HuH-7 (cell line): ENCODE data around the gene SCRN2.

Experiments used
- DNase-seq: peaks from one replicate; pipeline ENCODE4 v3.0.0; 2011; ENCODE audit warnings: low spot score

The SCRN2 gene

DNA sequence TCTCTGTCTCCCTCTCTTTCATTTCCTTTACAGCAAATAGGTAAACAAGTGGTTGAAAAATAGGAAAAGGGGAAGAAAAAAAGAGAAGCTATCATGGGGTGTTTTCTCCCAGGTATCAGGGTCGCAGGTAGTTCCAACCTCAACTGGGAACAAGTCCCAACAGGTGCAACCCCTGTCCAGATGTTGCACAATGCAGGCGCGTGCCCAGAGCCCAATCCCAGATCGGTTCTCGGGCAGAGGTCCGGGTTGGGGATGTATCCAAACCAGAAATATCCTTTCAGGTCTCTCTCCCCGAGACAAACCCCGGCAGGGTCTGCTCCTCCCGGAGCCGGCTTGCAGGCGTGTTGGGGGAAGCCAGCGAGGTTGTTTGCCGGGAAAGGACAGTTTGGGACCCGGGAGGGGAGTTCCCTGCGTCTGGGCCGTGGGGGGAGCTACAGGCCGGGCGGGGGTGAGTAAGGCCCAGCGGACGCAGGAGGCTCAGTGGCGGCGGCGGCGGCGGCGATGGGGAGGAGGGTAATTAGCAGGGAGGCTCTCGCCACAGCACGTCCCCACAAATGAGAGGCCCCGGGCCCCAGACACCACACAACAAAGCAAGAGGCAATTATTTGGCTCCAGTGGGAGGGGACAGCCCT, 31.1 kb upstream of the SCRN2 start:
- no peak for DNase-seq

DNA sequence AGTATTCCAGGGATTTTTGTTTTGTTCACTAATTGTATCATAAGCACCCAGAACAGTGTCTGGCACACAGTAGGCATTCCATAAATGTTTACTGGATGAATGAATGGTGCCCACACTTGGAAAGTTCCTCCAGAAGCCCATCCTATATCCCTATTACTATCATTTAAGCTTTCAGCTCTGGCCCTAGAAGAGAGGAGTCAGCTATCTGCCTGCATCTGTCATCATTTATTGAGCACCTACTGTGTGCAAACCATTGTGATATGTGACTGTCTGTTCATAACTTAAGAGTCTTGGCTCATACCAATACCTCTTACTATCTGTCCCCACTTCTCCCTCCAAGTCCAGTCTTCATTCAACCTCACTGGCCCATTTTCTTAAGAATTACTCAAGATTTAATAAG, 30.0 kb upstream of the SCRN2 start:
- DNase-seq, result no peak

DNA sequence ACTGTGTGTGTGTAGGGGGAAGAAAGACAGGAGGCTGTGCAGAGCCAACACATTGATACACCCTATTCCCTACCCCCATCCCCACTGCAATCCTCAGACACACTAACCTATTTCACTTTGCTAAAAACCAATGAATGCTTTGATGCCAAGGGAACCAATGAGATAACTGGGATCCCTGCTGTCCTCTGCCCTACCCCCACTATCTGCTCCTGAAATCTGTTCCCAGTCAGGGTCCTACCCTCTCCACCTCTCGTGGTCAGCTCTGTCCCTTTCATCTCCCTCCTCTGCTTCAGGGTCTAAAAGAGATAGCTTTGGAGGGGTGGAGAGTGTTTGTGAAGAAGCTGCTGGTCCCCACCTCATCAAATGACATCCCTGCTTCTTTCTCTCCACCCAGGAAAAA, 29.0 kb upstream of the SCRN2 start:
- no peak for DNase-seq

DNA sequence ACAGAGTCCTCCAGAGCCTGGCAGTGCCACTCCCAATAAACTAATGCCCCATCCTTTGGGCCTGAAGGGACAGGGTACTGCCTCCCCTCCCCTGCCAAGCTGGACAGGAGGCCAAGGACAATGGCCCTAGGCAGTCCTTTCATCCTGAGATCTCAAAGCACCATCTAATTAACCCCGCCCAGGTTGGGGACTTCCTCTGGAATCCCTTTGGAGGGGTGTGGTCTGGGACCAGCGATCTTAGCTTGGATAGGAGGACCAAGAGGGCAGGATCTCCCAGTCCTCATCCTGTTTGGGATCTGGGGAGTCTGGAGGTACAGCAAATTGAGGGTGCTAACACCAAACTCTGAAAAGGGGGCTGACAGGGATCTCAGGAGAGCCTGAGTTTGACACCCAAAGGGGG, 28.0 kb upstream of the SCRN2 start:
- no peak for DNase-seq

DNA sequence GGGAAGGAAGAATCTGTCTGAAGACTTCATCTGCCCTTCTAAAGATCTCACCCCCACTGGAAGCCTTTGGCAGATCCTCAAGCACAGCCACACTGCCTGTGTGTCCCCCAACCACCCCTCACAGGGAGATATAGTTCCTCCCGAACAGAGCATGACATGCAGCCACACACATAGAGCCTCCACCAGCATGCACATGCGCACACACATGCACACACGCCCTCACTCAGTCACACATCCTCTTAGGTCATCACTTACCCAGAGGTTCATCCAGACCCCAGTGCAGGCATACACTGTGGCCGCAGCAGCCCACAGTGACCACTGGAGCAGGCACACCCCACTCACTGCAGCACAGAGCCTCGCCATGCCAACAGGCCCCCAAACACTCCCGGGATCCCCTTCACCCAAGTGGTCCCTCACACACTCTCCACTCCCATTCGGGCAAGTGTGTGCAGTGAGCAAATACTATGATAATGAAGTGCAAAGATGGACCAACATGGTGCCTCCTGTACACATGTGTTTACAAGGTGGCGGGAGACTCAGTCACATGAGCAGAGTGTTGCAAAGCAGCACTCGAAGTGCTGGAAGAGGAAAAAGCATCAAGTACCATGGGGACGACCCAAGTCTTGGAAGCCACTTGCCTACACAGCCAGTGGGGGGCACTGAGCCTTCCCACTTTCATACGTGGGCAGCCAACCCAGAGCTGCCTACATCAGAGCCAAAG, 26.9 kb upstream of the SCRN2 start:
- no peak for DNase-seq

DNA sequence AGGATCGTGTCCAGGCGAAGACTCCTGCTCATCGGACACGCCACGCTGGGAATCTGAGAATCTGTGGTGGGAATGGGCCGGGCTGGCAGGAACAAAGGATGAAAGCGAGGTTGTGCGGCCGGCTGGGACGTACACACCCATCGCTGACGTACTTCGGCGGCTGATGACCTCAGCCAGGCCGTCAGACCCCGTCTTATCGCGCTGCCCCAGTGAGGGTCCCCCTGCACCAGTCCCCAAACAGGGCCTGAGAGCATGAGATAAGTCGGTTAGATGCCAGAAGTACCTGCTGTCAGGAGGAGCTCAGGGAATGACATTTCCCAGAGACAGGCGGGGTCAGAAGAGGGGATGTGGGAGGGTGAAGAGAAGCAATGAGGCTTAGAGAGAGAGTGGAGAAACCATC, 25.9 kb upstream of the SCRN2 start:
- no peak for DNase-seq

DNA sequence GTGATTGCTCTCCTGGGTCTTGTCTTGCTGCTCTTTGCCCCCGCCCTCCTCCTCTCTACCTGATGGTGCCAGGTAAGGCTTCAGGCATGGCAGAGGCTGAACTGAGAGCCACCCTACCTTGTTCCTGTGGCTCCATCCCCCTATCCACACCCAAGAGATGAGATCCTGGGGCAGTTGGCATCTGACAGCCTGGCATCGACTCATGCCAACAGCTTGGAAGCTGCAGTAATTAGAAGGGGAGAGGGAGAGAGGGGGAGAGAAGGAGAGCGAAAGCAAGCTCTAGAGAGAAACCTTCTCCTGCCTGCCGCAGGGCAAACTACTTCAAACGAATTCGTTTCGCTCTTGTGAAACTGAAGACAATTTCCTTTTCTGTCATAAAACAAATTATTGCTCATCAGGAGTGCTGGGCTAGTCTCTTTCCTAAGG, 23.7 kb upstream of the SCRN2 start:
- no peak for DNase-seq

DNA sequence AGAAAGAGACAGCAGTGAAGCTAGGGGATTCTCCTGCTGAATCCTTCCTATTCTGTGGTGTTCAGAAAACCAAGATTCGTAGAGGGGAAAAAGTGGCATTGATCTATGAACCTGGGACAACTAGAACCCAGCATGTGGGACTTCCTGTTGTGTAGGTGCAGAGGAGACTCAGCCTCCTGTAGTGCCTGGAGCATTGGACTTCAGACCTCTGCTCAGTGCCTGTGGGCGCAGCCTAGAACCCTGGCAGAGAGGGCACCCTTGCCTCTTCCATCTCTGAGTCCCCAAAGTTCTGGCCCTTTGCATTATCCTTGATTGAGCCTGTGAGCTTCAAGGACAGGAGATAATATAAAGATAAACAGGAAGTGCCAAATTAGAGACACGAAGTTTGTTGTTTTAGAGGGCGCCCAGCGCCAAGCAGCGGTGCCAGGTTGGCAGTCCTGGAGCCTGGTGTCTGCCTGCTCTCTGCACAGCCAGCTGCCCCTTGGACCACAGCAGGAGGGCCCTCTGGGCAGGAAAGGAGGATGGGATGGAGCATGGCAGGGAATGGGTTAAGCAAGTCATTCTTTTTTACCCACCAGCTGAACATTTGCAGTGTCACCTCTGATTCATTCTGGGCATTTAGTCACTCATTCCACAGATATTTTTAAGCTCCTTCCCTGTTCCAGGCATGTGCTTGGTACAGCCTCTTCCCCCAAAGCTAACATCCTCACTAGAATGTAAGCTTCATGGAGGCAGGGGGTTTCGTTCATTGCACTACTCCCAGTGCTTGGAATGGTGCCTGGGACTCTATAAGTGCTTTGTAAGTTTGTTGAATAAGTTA, 21.8 kb upstream of the SCRN2 start:
- no peak for DNase-seq

DNA sequence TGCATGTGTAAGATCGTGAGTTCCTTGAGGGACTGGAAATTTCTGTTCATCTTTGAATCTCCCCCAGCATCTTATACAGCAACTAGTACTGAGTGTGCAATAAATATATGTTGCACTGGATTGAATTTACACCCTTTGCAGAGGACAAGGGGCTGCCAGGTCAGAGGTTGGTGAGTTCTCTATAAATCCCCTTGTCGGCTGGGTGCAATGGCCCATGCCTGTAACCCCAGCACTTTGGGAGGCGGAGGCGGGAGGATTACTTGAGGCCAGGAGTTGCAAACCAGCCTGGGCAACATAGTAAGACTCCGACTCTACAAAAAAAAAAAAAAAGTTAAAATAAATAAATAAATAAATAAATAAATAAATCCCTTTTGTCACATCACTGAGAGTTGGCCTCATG, 19.3 kb upstream of the SCRN2 start:
- DNase-seq, result no peak

DNA sequence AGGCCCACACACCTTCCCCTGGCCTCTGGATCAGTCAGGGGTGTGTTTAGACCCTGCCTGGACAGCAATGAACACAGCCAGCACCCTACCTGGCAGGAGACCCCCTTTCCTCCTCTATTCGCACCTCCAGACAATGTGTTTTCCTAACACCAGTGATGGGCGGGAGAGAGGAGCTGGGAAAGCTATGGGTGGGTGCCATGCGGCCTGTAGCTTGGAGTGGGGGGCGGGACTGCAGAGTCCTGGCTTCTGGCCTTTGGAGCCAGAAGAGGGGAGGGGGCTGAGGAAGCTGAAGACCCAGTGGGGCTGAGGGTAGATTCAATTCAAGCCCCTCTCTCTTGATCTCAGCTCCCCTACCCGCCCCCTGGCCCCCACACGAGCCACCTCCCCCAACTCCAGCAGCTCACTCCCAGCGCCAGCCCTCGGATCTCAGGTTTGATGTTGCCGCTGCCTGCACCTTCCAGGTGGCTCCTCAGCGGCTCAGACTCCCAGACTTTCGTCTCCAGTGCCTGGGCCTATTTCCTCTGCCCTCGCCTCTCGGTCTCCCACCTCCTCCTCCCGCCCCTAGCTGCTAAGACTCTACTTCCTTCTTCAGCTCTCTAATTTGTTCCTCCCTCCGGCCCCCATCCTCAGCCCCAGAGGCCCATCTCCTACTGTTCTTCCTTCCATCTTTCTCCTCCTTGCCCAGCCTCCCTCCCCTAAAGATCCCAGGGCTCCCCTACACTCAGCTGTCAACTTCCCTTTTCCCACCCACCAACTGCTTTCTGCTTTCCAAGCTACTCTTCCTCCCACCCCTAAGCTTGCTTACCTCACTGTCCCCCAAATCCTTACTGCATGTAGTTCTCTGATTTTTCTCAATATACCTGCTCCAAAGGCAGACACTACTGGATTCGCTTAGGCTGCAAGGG, 16.7 kb upstream of the SCRN2 start:
- no peak for DNase-seq

DNA sequence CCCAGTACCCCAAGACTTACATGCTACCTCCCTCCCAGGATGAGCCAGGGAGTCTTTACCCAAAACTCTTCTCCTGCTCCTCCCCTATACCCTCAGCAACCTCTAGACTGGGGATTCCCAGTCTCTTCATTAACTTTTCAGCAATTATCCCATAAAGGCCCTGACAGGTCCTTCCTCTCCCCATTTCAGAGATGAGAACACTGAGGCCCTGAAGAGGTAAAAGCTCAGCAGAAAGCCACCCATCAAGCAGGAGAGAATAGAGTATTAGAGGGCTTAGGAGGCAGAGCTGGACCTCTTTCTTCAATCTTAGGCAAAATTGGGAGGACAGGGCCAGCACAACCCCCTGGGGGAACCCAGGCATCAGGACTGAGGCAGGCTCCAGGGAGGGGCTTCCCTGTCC, 15.8 kb upstream of the SCRN2 start:
- DNase-seq, result no peak

DNA sequence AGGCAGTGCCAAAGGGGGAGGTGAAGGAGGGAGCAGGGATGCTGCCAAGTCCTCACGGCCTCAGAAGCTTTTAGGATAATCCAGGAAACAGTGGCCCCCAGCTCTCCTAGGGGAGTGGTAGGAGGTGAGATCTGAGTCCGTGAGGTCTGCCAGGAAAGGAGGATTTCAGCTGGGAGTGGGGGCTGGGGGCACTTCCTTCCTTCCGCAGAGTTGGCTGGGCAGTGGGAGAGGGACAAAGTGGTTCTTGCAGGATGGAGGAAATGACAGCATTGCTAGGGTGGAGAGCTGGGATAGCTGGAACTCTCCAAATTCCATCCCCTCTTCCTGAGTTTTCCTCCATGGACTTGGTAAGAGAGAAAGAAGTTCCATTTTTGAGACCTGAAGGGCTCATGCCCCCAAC, 14.7 kb upstream of the SCRN2 start:
- DNase-seq, result no peak

DNA sequence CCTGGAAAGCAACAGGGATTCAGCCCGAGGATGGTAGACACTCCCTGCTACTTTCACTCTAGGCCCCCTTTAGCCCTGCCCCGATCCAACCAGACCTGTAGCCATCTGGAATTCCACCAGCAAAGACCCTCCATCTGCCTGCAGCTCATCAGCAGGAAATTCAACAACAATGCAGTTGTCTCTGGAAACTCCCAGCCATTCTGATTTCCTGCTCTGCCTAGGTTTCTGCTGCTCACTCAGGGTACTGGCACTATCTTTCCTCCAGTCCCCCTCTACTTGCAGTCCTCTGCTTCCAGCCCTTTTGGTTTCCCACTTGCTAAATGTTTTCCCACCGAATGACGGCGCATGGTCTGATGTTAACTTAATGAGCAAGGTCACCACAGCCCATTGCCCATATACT, 12.5 kb upstream of the SCRN2 start:
- DNase-seq, result no peak

DNA sequence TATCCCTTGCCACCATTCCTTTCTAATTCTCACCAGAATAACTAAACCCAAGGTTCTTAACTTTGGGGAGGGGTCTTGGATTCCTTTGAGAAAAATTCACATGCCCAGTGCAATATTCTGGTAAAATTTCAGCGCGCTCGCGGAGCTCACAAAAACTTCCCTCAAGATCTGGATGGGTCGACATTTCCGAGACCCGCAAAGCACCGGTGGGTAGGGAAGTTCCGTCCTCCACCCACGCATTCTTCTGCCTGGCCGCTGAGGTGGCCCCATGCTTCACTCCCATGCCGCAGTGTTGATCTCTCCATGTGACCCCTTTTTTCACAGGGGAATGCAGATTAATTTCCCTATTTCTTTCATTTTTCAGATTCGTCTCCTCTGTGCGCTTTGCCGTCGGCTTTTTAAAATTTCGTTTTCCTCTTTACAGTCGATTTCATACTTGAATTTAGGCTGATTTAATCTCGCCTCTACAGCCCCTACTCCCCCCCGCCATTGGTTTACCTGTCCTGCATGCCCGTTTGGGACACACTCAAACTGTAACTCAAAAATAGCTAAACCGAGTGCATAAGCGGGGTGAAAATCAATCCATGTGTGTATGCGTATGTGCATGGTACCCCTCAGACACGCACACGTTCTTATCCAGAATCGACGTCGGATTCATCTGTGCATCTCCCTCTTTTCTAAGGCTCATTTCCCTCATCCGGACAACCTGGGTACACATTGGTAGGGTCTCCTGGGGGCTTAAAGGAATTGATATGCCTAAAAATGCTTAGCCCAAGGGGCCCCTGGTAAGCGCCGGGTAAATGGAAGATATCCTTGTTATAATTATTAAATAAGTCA, 11.3 kb upstream of the SCRN2 start:
- DNase-seq, result no peak

DNA sequence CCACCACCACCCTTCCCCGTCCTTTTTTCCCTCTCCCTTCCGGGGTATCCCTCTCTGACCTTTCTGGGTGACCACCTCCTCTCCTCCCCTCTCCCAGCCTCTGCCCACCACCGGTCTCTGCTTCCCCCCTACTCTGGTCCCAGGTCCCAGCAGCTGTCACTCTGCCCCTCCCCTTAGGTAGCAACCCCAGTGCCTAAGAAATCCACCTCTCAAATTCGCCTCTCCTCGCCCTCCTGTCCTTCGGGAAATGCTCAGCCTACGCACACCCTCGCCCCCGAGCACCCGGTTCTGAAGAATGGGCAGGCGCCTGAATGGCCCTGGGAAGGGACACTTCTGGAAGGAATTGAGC, 10.7 kb upstream of the SCRN2 start:
- no peak for DNase-seq

DNA sequence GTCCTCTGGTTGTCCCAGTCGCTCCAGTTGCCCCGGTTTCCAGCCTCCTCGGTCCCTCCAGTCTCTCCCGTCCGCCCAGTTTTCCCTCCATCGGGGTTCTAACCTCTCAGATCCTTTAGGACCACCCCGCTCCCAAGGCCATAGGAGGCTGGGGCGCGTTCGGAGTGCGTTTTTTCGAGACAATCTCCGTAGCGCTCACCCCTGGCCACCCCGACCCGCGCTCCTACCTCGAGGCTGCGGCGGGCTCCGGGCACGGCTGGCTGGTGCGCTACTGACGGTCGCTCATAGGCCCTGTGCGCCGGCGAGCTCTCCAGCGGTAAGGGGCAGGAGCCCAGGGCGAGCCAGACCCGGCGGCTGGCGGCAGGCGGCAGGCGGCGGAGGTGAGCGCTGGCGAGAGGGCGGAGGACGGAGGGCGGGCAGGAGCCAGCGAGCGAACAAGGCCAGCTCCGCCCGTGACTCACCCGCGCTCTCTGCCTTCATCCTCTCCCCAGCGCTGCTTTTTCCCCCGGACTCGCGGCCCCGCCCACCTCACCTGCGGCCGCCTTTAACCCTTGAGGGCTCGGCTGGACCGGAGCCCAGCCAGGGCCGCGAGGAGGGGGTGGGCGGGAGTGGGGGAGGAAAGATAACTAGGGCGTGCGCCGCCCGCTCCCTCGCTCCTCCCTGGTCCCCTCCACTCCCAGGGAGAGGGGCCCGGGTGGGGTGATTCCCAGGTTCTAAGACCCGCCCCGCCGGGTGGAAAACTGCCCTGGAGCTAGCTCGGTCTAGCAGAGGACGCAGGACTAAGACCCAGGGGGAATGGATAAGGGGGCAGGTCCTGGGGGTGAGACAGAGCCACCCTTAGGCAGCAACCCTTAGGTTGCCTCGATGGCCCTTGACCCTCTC, 9.9 kb upstream of the SCRN2 start, which contains the start of gene SP6:
Gene SP6 (minus strand): TSS at position 472 of the 882 bp plus-strand sequence. CDS start 2,734 bp downstream, outside the sequence.
- DNase-seq, result peak; percentile 86

DNA sequence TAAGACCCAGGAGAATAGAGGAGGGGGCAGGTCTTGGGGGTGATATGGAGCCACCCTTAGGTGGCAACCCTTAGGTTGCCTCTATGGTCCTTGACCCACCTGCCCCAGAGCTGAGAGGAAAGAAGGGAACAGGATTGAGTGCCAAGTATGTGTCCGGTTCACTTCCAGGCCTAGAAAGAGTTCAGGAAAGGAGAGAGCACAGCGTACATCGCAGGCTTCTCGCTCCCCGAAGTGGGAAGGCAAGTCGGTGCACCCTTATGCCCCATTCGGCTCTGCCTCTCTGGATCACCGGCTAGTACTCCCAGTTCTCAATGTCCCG, 9.3 kb upstream of the SCRN2 start:
- no peak for DNase-seq

DNA sequence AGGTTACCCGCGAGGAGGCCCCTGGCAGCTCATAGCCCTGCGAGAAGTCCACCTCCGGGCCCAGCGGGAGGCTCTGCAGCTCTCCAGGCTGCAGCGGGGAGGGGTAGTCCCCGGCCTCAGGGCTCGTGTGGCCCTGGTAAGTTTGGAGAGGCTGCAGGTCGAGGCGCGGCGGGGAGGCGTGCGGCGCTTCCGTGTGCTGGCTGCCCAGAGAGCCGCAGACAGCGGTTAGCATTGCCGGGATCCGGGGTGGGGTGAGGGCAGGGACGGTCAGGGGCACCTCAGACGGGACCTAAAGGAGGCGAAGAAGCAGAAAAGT, 7.1 kb upstream of the SCRN2 start:
- no peak for DNase-seq

DNA sequence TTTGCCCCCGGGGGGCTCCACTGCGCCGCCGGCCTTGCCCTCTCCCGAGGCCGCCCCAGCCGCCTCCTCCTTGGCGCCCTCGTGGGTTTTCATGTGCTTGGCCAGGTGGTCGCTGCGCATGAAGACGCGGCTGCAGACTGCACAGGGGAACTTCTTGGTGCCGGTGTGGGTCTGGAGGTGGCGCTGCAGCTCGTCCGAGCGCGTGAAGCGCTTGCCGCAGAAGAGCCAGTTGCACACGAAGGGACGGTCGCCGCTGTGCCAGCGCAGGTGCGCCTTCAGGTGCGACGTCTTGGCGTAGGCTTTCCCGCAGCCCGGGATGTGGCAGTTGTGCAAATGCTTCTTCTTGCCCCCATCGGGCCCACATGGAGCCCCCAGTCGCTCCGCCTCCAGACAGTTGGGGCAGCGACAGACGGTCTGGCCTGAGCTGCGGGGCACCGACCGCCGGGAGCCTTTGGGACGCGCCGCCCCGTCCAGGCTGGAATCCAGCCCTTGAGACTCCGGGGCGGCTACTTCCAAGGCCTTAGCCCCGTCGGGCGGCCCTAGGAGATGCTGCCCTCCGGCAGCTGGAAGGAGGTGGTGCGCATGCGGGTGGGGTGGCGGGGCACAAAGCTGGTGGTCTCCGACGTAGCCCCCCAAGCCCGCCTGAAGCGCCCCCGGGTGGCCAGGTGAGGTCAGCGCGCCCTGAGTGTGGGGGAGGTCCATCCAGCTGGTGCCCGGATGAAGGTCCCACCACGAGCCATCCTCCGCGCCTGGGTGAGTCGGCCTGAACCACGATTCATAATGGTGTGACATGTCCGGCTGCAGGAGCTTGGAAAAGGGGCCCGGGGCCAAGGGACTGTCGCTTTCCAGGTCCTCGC, 6.5 kb upstream of the SCRN2 start:
- DNase-seq, result peak; percentile 80
